HG03108 (cell line): ENCODE results near the gene ZNF343.
A peak's percentile ranks its signal among the peaks of the same experiment; 100 is the strongest.
"Not testable (repeated sequence)": the region's sequence is repeated elsewhere in the genome, so short reads cannot be mapped to it uniquely, and the experiment has no call there.

Experiments
- ATAC-seq: cut with Tn5 transposase; IDR thresholded peaks from one replicate; pipeline ENCODE4 v1.9.1; 2021; ENCODE audit warnings: moderate library complexity; ENCODE audit not compliant: unreplicated experiment

ZNF343 gene

DNA sequence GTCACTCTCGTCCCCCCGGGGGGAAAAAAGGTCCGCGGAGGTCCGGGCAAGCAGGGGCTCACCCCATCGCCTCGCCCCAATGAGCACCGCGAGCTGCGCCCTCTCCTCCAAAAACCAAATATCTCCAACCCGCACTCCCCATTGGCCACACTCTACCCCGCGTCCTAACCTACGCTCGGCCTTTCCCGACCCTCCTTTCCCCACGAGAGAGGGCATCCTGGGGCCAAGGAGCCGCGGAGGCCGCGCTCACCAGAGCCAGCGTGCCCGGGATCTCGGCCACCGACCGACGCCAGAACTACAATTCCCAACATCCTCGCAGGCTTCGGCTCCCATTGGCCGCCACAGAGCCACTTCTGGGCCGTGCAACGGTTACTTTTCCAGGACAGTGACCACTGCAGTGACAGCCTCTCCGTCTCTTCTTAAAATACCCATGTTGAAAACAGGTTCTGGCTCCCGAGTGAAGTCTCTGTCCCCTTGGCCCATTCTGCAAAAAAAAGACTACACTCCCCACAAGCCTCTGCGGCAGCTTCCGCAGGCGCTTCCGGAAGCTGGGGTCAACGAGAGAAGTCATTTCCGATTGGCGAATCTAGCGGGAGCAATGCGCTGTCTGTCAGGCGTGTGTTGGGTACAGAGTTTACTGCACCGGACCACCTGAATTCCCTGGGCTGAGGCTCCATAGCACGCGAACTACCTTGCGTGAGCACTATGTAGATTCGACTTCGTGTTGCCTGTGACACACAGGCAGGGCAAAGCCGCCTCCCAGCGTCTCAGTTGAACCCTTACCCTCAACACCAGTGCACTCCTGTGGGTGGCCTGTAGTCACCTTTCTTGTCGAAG, at the start of gene ZNF343:
TSS of gene ZNF343 (minus strand) at position 285 of the 837 bp plus-strand sequence. CDS start 15,020 bp downstream, outside the sequence.
- ATAC-seq, result peak; percentile 92

DNA sequence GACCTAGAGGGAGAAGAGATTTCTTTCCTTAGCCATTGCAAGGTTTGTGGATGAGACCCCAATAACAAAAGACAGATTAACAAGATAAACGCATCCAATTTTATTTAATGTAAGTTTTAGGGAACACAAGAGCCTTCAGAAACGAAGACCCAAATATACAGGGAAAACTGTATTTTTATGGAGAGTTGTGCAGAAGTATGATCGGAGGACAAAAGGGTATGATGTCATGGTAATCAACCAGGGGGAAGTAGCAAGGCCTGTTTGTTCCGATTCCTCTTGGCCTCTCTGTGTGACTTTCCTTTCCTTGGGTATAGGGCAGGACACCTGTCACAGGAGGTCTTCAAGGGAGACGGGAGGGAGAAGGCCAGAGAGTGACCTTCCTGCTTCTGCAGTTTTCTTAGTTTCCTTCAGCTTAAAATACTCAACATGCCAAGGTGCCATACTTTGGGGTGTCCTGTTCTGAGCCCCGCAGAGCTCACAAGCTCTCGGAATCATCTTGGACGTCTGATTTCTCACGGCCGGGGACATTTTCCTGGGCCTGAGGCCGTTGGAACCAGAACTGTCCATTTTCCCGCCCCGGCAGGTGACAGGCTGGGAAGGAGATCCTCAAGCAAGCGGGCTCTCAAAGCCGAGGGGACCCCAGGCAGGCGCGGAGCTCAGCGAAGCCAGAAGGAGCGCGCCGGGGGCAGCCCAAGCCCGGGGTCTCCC, 49.3 kb upstream of the ZNF343 start:
- ATAC-seq, result no peak

DNA sequence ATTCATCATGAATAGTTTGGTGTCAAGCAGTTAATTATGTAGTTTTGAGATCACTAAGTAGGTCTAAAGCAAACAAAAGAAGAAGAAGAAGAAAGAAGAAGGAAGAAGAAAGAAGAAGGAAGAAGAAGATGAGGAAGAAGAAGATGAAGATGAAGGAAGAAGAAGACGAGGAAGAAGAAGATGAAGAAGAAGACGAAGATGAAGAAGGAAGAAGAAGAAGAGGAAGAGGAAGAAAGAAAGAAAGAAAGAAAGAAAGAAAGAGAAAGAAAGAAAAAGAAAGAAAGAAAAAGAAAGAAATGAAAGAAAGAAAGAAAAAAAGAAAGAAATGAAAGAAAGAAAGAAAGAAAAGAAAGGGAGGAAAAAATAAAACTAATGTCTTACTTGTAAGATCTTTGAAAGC, 36.9 kb upstream of the ZNF343 start:
- no peak for ATAC-seq

DNA sequence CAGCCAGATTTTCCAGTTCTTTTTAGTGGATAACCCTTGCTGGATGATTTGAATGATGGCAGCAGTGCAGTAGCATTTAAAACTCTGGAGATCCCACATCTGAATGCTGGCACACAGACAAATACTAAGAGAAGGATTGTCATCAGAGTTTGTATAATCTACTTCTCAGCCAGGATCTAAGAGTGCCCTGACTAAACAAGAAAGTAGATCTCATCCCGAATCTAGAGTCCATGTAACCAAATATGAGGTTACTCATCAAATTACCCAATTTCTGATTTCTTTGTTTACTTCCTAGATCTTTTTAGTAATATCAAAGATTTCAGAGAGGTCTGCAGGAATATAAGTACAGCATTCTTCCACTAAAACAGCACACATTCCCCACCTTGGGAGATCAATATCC, 35.5 kb upstream of the ZNF343 start:
- ATAC-seq, result no peak

DNA sequence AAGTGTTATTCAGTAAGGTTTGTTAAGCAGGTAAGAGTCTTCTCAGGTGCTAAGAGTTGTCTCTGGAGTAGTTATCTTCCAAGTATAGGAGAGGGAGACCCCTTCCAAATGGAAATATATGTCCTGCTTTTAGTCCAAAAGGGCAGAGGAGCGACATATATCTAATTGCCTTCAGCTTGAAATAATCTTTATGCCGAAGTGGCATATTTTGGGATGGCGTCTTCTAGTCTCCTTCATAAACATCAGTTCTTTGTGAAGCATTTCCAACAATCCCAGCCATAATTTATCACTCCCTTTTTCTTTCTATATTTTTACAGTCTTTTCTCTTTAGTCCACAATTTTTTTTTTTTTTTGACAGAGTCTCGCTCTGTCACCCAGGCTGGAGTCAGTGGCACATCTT, 33.6 kb upstream of the ZNF343 start:
- ATAC-seq, result no peak

DNA sequence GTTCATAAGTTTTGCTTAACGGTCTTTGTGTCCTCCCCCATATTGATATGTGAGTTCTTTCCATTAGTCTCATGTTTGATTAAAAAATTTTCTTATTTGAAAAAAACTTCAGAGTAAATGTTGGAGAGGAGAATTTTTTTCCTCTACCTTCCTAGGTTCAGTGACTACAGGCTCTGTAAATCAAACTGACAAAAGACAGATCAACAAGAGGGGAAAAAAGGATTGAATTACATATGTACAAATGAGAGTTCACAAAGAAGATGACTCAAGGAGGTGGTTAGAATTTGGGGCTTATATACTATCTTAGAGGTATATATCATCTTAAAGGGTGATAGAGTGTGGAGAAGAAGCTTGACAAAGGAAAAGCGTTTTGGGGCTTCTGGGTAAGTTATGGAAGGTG, 33.2 kb upstream of the ZNF343 start:
- ATAC-seq, result no peak

DNA sequence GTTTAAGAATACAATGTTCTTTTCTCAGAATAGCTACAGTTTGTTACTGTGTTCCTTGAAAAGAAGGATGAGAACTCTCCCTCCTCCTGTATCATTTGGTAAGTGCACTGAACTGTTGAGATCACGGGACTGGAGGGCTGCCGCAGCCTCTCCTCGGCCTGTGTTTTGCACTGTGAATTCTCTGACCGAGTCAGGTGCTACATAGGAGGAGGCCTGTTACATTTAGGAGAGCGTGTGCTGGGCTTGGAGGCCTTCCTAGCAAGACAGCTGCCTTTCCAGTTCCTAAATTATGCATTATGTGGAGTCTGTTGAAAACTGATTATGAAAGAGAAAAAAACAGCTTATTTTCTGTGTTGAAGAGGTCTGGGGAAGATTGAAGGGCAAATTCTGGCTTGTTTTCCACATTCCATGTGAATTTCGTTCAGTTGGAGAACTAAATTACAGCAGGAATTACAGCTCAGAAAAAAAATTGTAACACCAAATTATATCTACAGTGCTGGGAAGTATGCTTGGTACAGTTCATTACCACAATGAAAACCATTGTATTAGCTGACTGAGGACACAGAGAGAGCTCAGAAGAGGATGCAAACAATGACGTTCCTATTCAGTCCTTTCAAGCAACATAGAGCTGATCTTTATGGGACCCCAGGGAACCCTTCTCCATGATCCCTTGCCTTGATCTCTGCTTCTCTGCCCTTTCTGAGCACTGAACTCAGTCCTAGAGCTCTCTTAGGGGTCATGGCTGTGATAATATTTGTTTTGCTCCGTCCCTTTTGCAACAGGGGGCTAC, 30.4 kb upstream of the ZNF343 start:
- ATAC-seq, result no peak

DNA sequence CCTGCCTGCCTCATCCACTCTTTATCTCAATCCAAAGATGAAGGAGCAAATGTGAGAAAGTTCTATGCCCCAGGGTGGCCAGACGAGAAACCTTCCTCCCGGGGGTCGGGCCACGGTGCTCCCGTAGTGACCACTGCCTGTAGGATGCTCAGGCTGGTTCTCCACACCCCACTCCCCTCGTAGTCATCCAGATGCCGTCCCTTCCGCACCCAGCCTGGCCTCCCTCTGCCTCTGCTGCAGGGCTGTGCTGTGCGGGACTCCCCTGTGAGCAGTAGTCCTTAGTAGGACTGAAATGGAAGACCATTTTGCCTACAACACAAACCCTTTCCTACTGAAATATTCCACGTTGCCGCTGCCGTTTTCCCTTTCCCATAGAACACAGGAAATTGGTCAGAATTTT, 29.6 kb upstream of the ZNF343 start:
- ATAC-seq, result no peak

DNA sequence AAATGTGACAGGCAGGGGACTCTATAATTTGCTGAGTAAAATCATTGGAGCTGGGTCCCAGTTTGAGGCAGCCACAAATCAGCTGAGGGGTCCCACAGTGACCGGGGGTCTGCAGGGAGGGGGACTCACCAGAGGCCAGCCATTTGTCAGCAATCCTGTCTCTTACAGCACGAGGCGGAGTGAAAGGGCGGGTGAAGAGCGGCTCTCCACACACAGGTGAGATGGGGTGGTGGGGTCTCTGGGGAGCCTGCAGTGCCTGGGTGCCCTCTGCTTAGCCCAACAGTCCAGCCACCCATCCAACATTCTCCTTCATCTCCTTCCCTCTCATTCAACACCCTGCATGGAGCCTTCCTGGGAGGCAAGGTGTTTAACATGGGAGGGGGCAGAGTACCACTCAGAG, 28.4 kb upstream of the ZNF343 start:
- no peak for ATAC-seq

DNA sequence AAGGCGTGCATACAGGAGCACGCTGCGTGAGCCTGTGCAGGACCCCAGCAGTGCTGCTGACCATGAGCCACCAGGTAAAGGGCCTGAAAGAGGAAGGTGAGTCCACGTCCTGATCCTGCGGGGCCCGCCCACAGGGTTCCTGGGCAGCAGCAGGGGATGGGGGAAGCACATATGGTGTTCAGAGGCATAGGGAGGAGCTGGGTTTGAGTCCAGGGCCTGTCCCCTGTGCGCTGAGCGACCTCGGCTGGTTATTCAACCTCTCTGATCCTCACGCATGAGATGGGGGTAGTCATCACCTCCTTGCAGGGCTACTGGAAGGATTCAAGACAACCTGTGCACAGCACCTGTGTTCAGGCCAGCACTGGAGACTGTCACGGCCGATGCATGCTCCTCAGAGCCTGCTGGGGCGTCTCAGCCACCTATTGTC, 27.9 kb upstream of the ZNF343 start, which contains the start of gene TMC2:
TSS of gene TMC2 (plus strand) at position 14 of the 427 bp plus-strand sequence. CDS start at position 63, 49 bp downstream.
- no peak for ATAC-seq

DNA sequence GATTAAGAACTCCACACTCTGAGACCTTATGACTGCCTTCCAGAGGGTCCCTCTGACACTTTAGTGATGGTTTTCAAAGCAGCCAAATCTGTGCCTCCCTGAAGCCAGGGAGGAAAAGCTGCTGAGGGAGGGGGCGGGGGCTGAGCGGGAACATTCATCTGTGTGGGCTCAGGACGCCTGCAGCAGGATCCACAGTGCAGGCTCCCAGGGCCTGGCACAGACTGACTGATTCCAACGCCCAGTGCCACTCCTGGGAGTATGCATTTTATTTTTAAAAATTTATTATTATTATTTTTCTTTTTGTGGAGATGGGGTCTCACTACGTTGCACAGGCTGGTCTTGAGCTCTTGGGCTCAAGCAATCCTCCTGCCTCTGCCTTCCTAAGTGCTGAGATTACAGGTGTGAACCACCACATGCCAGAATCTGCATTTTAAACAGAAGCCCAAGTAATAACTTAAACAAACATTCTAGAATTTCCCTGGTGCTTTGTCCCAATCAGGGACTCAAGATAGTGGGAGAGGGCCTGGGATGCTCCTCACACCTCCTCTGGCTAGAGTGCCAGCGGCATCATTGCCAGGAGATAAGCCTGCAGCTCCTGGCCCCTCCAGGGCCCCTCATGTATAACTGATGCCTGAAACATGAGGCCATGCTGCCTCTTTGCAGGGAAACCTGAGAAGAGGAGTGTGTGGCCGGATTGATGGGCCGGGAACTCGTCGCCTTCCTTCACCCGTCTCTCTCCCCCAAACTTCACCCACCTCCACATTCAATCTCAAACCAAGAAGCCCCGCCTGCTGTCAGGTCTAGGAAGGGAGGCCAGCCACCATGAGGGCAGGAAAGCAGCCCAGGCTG, 27.2 kb upstream of the ZNF343 start:
- ATAC-seq, result no peak

DNA sequence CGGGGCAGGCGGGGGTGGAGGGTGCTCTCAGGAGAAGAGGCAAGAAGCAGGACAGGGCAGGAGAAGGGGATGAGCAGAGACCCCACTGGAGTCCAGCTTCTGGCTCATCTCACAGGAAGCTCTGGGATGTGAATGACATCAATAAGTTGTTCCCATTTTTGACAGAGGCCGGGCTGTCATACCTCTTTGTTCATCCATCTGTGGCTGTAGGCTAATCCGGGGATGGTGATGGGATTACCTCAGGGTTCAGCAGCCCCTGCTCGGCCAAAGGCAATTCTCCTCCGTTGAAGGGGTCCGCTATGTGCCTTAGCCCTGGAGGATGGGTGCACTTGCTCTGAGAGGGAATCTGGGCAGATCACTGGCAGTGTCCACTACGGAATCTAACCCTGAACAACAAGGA, 24.4 kb upstream of the ZNF343 start:
- no peak for ATAC-seq

DNA sequence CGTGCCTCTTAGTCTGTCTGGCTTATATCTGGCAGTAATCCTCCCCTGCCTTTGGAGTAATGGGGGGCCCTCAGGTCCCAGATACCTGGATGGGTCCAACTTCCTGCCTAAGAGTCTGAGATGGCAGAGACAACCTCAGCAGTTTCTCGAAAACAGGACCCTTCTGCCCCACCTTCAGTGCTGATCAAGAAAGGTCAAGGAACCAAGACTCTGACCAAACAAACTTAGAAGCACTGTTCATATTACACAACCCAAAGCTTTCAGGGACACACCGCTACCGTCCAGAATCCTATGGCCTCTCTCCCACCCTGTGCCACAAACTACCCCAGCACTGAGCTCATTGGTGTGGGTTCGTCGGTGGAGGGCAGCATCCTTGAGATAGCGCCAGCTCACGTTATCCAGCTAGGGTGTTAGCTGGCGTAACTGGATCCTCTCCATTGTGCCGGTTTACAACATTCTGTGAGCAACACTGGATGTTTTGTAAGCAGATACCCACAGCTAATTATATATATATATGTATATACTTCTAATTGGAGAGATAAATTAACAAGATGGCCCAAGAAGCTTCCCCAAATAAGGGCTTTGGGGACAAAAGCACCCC, 20.1 kb upstream of the ZNF343 start:
- ATAC-seq, result no peak

DNA sequence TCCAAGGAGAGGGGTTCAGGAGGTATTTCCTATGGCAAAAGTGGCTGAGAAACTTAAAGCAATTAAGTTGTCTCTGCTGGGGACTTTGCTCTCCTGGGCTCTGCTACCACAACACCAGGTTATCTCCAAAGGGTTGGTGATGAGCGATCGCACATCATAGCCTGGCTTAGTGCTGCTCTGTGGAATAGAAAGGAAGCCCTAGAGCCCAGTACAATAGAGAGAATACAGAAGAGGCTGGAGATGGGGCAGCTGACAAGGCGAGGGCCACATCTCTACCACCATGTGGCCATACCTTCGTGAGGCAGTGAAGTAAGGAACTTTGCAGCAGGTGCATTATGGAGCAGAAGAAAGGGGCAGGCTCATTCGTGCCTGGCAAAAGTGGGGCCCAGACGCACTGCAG, 19.0 kb upstream of the ZNF343 start:
- ATAC-seq, result no peak

DNA sequence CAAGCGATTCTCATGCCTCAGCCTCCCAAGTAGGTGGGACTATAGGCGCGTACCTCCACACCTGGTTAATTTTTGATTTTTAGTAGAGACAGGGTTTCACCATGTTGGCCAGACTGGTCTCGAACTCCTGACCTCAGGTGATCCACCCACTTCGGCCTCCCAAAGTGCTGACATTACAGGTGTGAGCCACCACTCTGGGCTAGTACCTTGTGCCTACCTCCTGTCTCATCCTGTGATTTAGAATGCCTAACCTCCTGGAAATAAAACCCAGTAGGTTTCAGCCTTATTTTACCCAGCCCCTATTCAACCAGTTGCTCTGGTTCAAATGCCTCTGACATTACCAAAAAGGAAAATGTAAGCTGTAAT, 17.5 kb upstream of the ZNF343 start:
- not testable (repeated sequence) for ATAC-seq

DNA sequence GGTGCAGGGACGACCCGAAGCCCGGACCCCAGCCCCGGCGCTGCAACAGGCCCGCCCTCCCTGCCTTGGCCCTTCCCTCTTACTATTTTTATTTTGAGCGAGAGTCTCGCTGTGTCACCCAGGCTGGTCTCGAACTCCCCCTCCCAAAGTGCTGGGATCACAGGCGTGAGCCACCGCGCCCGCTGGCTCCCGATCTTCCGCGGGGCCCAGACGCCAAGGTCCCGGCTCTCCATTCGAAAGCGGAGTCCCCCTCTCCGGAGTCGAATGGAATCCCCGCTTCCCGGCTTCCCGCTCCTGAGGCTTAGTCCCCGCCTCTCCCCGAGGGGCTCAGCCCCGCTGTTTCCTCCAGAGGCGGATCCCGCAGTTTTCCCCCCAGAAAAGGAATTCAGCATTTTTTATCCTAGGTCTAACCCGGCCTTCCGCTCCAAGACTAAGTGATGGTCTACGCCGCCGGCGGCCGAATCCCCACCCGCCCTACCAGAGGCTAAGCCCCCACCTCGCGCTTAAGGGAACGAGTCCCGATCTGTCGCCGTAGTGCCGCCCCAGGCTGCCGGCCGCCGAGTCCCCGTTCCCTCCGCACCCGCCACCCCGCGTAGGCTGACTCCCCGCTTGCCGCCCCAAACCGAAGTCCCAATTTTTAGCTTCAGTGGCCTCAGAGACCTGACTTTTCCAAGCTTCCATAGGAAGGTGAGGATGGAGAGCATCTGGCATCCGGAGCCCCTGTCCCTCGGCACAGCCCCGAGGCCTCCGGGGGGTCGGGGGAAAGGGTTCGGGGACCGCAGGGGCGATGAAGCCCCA, 16.2 kb upstream of the ZNF343 start:
- peak; percentile 29 for ATAC-seq

DNA sequence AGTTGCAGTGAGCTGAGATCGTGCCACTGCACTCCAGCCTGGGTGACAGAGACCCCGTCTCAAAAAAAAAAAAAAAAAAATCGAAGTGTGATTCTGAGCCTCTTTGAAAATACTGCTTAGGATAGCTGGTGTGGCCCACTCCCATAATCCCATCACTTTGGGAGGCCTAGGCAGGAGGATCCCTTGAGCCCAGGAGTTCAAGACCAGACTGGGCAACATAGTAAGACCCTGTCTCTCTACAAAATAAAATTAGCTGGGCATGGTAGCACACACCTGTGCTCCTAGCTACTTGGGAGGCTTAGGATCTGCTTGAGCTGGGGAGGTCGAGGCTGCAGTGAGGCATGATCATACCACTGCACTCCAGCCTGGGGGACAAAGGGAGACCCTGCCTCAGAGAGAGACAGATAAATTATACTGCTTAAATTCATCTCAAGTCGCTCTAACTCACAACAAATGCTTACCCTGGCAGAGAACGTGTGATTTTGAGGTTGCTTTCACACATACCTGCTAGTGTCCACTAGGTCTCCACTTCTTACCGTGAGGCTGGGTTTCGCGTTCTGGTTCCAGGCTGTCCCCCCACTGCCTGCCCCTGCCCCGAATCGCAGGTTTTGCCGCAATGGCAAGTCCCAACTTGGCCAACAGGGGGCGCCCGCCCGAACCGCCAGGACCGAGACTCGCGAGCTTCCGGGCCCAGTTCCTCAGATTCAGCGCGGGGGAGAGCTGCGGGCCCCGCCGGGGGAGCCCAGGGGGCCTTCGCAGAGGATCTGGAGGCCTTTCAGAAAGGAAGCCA, 15.4 kb upstream of the ZNF343 start:
- ATAC-seq, result peak; percentile 55

DNA sequence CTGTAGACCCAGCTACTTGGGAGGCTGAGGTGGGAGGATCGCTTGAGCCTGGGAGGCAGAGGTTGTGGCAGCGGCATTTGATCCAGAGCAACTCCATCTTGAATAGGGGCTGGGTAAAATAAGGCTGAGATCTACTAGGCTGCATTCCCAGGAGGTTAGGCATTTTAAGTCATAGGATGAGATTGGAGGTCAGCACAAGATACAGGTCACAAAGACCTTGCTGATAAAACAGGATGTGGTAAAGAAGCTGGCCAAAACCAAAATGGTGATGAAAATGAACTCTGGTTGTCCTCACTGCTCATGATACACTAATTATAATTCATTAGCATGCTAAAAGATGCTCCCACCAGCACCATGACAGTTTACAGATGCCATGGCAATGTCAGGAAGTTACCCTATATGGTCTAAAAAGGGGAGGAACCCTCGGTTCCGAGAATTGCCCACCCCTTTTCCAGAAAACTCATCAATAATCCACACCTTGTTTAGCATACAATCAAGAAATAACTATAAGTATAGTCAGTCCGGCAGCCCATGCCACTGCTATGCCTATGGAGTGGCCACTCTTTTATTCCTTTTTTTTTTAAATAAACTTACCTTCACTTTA, 14.2 kb upstream of the ZNF343 start:
- not testable (repeated sequence) for ATAC-seq
